ENCODE results near the gene PTRH1. TPM values are rescaled to one million over a fixed set of nuclear protein-coding genes. Genes with fewer than 3 reads are reported as not detected.

Gene PTRH1
- total RNA-seq, 2 experiments from 2014 or later, result 12.9 to 15.1 TPM

- Mint-ChIP-seq H3K36me3 (ENCODE audit: low read depth) (peaks cover 2% of the 10 kb centered on the region), H3K27me3 (no peaks in the 10 kb centered on the region), H3K9me3 (ENCODE audit: low read depth) (no peaks in the 10 kb centered on the region), H3K4me3 (no peak within 1 kb of the TSS), H3K4me1 (peaks cover 14% of the 10 kb centered on the region), H3K27ac (no peak within 1 kb of the TSS)
- DNase-seq (no peak), ATAC-seq (no peak)
- CTCF ChIA-PET, result no interaction called here
- POLR2A ChIA-PET, result interaction anchor here (0.7 kb wide), 1 partner anchor 14 kb away, joined by 3 read pairs; no protein-coding TSS in a partner anchor
- intact Hi-C loops (cut with DNase I, micrococcal nuclease), result no loop called here
Measured at GRCh38 chr9:127706836-127707241, 8.6 kb downstream of the PTRH1 start, which contains the start of gene CFAP157. Gene CFAP157, plus strand, starts transcription at chr9:127706988. Its CDS starts 44 bp downstream, at chr9:127707032.

- H3K27me3 Mint-ChIP-seq, result no peaks in the 10 kb centered on the region
- DNase-seq (no peak), ATAC-seq (no peak)
- H3K27ac Mint-ChIP-seq, result no peak overlapping the region
- H3K36me3 Mint-ChIP-seq (ENCODE audit: low read depth), result peaks cover 2% of the 10 kb centered on the region
- intact Hi-C loops (cut with DNase I, micrococcal nuclease), result no loop called here
- ChIA-PET CTCF (interaction anchor here (1.0 kb wide), 1 partner anchor 180 kb away, joined by 3 read pairs; no protein-coding TSS in a partner anchor), POLR2A (no interaction called here)
- H3K4me1 Mint-ChIP-seq, result peaks cover 7% of the 10 kb centered on the region
- H3K9me3 Mint-ChIP-seq (ENCODE audit: low read depth), result no peaks in the 10 kb centered on the region
- H3K4me3 Mint-ChIP-seq, result no peak overlapping the region
Measured at GRCh38 chr9:127705577-127706379, 9.7 kb downstream of the PTRH1 start.

DNA sequence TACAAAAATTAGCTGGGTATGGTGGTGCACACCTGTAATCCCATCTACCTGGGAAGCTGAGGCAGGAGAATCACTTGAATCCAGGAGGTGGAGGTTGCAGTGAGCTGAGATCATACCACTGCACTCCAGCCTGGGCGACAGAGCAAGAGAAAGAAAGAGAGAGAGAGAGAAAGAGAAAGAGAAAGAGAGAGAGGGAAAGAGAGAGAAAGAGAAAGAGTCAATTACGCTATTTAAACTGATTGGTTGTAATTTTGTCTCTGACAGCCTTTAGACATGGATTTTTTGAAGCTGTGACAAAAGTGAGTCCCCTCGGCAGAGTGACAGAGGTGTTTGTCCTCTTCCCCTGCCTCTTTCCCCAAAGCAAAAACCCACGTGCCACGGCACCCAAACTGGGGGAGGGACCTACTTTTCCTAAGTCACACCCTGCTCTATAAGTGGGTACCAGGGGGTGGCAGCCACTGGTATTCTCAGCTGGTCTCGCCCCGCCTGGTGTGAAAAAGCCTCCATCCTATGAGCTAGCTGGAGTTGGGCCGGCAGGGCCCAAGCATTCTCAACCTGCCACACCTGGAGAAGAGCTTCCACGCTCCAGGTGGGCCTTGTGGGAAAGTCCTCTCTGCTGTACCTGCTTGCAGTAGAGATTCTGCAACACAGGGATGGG, 12.0 kb downstream of the PTRH1 start:
- ATAC-seq (no peak), DNase-seq (no peak)
- intact Hi-C loops (cut with DNase I, micrococcal nuclease), result no loop called here
- H3K27me3 Mint-ChIP-seq, result no peaks in the 10 kb centered on the region
- H3K4me1 Mint-ChIP-seq, result peaks cover 19% of the 10 kb centered on the region
- no peaks in the 10 kb centered on the region for H3K9me3 Mint-ChIP-seq (ENCODE audit: low read depth)
- H3K36me3 Mint-ChIP-seq (ENCODE audit: low read depth), result no peaks in the 10 kb centered on the region
- no peak overlapping the region for H3K27ac Mint-ChIP-seq
- POLR2A ChIA-PET, result interaction anchor here (0.6 kb wide), 1 partner anchor 59 kb away, joined by 3 read pairs; no protein-coding TSS in a partner anchor
- H3K4me3 Mint-ChIP-seq, result no peak overlapping the region
- CTCF ChIA-PET, result interaction anchor here (0.7 to 0.8 kb wide), 2 partner anchors 22 to 429 kb away, joined by 3 read pairs; no protein-coding TSS in a partner anchor

GRCh38 chr9:127700594-127701255, 14.7 kb downstream of the PTRH1 start:
- intact Hi-C loops (cut with DNase I, micrococcal nuclease), result no loop called here
- Mint-ChIP-seq H3K36me3 (ENCODE audit: low read depth) (no peaks in the 10 kb centered on the region), H3K27ac (no peak overlapping the region), H3K27me3 (no peaks in the 10 kb centered on the region), H3K9me3 (ENCODE audit: low read depth) (no peaks in the 10 kb centered on the region), H3K4me3 (no peak overlapping the region), H3K4me1 (peaks cover 12% of the 10 kb centered on the region)
- DNase-seq (no peak), ATAC-seq (no peak)
- ChIA-PET CTCF (interaction anchor here (0.6 kb wide), 1 partner anchor 162 kb away, joined by 3 read pairs; no protein-coding TSS in a partner anchor), POLR2A (no interaction called here)

DNA sequence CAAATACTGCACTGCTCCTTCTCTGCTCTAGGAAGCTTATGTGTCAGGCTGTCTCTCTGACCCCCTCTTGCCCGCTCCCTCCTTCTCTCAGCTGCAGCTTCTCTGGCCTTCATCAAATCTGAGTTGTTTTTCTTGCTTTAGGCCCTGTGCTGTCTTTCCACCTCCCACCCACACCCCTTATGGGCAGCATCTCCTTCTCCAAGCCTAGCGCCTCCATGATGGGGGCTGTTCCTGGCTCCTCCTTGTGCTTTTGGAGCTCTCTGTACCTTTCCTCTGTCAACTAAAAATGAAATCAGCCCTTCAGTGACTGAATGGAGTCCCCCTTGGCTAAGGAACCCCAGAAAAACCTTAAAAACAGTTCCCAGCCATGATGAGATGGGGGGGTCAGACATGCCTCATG, 15.3 kb downstream of the PTRH1 start:
- H3K4me3 Mint-ChIP-seq, result no peak overlapping the region

GRCh38 chr9:127698985-127699670, 16.3 kb downstream of the PTRH1 start:
- peak overlapping the region; percentile 67 for H3K4me3 Mint-ChIP-seq
- CTCF ChIA-PET, result interaction anchor here (0.7 to 1.0 kb wide), 3 partner anchors 36 to 314 kb away, joined by 3 to 5 read pairs (median 3); partner anchors contain the start of gene TOR2A

More for the DNA sequence above, 15.3 kb downstream of the PTRH1 start:
- no peaks in the 10 kb centered on the region for H3K36me3 Mint-ChIP-seq (ENCODE audit: low read depth)
- no peak for DNase-seq
- H3K27me3 Mint-ChIP-seq, result no peaks in the 10 kb centered on the region
- H3K9me3 Mint-ChIP-seq (ENCODE audit: low read depth), result no peaks in the 10 kb centered on the region
- ATAC-seq, result no peak
- peaks cover 12% of the 10 kb centered on the region for H3K4me1 Mint-ChIP-seq
- intact Hi-C loops (cut with DNase I, micrococcal nuclease), result no loop called here
- CTCF ChIA-PET, result interaction anchor here (0.6 to 1.0 kb wide), 2 partner anchors 35 to 162 kb away, joined by 3 to 5 read pairs; partner anchors contain the start of gene TOR2A
- POLR2A ChIA-PET, result no interaction called here
- no peak overlapping the region for H3K27ac Mint-ChIP-seq

DNA sequence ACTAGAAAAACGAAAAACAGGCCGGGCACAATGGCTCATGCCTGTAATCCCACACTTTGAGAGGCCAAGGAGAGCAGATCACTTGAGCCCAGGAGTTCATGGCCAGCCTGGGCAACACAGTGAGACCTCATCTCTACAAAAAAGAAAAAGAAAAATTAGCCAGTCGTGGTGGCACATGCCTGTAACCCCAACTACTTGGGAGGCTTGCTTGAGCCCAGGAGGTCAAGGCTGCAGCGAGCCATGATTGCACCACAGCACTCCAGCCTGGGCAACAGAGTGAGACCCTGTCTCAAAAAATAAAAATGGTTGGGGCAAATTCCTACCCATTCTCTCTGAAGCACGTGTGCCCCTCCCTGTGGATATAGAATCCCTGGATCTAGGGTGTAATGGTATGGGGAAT, 17.1 kb downstream of the PTRH1 start:
- no peak for ATAC-seq
- H3K4me1 Mint-ChIP-seq, result peaks cover 12% of the 10 kb centered on the region
- H3K9me3 Mint-ChIP-seq (ENCODE audit: low read depth), result no peaks in the 10 kb centered on the region
- ChIA-PET POLR2A (no interaction called here), CTCF (interaction anchor here (0.7 kb wide), 2 partner anchors 194 to 313 kb away, joined by 3 read pairs; no protein-coding TSS in a partner anchor)
- no peaks in the 10 kb centered on the region for H3K27me3 Mint-ChIP-seq
- H3K27ac Mint-ChIP-seq, result no peak overlapping the region
- no peak for DNase-seq
- H3K4me3 Mint-ChIP-seq, result no peak overlapping the region
- intact Hi-C loops (cut with DNase I, micrococcal nuclease), result no loop called here
- no peaks in the 10 kb centered on the region for H3K36me3 Mint-ChIP-seq (ENCODE audit: low read depth)

More at GRCh38 chr9:127698985-127699670, 16.3 kb downstream of the PTRH1 start:
- ATAC-seq, result peak; percentile 100
- POLR2A ChIA-PET, result no interaction called here
- Mint-ChIP-seq H3K27me3 (no peaks in the 10 kb centered on the region), H3K27ac (peak overlapping the region; percentile 21), H3K4me1 (peaks cover 12% of the 10 kb centered on the region), H3K9me3 (ENCODE audit: low read depth) (no peaks in the 10 kb centered on the region), H3K36me3 (ENCODE audit: low read depth) (no peaks in the 10 kb centered on the region)
- intact Hi-C loops (cut with DNase I, micrococcal nuclease), result loop anchor here in 1 of 2 experiments (1.0 kb wide), 3 partner anchors 16 to 87 kb away; partner anchors contain the start of genes PTRH1, STXBP1 and TOR2A
- peak; percentile 91 for DNase-seq

DNA sequence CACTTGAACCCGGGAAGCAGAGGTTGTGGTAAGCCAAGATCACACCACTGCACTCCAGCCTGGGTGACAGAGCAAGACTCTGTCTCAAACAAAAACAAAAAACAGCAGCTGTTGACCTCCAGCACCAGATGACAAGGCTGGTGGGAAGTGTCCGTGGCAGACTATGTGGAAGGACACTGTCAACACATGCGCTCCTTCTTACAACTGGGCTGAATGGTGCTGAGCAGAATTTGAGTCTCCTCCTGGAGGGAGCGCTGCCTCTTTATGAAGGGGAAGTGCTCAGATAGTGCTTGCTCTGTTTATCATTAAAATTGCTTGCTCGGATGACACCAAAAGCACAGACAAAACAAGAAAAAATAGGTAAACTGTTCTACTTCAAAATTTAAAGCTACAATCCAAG, 17.9 kb downstream of the PTRH1 start:
- Mint-ChIP-seq H3K36me3 (ENCODE audit: low read depth) (no peaks in the 10 kb centered on the region), H3K4me1 (peaks cover 12% of the 10 kb centered on the region), H3K27ac (no peak overlapping the region), H3K27me3 (no peaks in the 10 kb centered on the region), H3K9me3 (ENCODE audit: low read depth) (no peaks in the 10 kb centered on the region), H3K4me3 (no peak overlapping the region)
- ChIA-PET CTCF (interaction anchor here (0.7 kb wide), 1 partner anchor 178 kb away, joined by 3 read pairs; no protein-coding TSS in a partner anchor), POLR2A (no interaction called here)
- intact Hi-C loops (cut with DNase I, micrococcal nuclease), result no loop called here
- ATAC-seq (no peak), DNase-seq (no peak)

DNA sequence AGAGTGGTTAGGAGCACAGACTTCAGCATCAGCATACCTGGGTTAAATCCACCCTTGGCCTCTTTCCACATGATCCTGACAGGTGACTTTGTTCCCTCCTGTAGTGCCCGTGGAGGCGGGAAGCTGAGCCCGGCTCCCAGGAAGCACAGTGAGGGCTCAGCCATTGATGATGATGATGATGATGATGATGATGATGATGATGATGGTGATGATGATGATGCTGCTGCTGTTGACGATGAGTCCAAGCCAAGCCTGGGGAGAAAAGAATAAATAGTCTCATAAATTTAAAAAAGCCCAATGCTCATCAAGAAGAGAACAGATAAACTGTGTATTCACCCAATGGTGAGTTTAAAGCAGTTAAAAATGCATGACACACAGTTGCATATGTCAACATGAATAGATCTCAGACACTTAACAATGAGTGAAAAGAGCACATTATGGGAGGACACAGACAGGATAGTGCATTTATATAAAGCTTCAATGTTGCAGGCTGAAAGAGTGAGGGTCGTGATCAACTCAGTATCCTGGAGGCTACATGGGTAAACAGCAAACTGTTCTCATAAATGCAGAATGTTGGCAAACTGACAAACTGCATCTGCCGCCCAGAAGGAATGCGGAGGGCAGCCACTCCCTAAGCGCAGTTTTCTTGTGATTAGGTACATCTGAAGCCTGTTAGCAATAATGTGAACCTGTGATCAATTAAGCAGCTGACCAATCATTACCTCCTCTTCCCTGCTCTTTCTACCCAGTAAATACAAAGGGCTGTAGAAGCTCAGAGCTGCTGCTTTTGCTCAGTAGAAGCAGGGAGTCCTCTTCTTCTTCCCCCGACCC, 20.4 kb downstream of the PTRH1 start:
- Mint-ChIP-seq H3K4me3 (no peak overlapping the region), H3K27me3 (no peaks in the 10 kb centered on the region), H3K9me3 (ENCODE audit: low read depth) (no peaks in the 10 kb centered on the region), H3K27ac (no peak overlapping the region), H3K36me3 (ENCODE audit: low read depth) (no peaks in the 10 kb centered on the region), H3K4me1 (peaks cover 11% of the 10 kb centered on the region)
- ATAC-seq (no peak), DNase-seq (no peak)
- intact Hi-C loops (cut with DNase I, micrococcal nuclease), result no loop called here
- POLR2A ChIA-PET, result no interaction called here
- CTCF ChIA-PET, result interaction anchor here (0.7 kb wide), 1 partner anchor 288 kb away, joined by 4 read pairs; no protein-coding TSS in a partner anchor

- no peak overlapping the region for H3K27ac Mint-ChIP-seq
- ChIA-PET CTCF (interaction anchor here (0.8 kb wide), 1 partner anchor 229 kb away, joined by 3 read pairs; no protein-coding TSS in a partner anchor), POLR2A (no interaction called here)
- intact Hi-C loops (cut with DNase I, micrococcal nuclease), result no loop called here
- ATAC-seq (no peak), DNase-seq (no peak)
- H3K27me3 Mint-ChIP-seq, result no peaks in the 10 kb centered on the region
- no peaks in the 10 kb centered on the region for H3K9me3 Mint-ChIP-seq (ENCODE audit: low read depth)
- no peak overlapping the region for H3K4me3 Mint-ChIP-seq
- no peaks in the 10 kb centered on the region for H3K4me1 Mint-ChIP-seq
- H3K36me3 Mint-ChIP-seq (ENCODE audit: low read depth), result no peaks in the 10 kb centered on the region
Measured at GRCh38 chr9:127693697-127694096, 21.8 kb downstream of the PTRH1 start.
